Measurements from ENCODE around the gene MVB12B. TPM values are rescaled to one million over a fixed set of nuclear protein-coding genes. Genes with fewer than 3 reads are reported as not detected.

The MVB12B gene
- total RNA-seq, 1 donor from 2014 or later, result 0.26 TPM

DNA sequence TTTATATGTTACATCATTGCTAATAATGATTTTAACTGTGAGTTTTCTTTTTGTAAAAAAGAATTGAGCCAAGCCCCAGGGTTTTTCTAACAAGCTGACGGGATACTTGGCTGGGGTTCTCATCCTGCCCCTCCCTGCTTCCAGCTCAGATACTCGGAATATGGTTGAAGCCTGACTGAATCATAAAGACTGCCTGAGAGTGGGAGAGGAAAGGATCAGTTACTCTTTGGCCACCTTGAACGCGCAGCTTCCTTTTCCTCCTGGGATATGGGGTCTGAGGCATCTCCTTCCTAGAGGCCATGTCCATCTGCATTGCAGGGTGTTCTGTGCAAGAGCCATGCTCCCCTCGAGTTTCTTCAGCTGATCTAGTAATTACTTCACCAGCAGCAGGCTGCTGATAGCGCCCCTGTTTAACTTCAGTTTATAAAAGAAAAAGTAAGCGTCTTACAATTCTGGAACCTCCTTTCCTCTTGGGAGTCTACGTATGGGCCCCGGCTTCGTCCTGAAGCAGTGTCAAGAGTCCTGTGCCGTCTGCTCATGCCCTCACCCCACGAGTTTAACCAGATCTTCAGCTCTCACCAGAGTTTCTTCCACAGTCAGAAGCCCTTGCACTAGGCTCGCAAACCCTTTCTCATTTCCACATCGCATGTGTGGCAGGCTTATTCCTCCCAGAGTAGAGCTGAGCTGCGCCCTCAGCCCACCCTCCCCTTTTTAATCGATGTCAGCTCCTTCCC, 130.0 kb downstream of the MVB12B start:
- DNase-seq (ENCODE audit: low read depth), result no peak
- Histone ChIP-seq H3K4me3 (ENCODE audit: low read depth, low read length) (no peak overlapping the region), H3K36me3 (ENCODE audit: control insufficient read depth, insufficient read depth, low read length) (no peaks in the 10 kb centered on the region), H3K27me3 (ENCODE audit: control insufficient read depth, insufficient read depth, low read length) (no peaks in the 10 kb centered on the region)
- TF ChIP-seq, protein P1, sequence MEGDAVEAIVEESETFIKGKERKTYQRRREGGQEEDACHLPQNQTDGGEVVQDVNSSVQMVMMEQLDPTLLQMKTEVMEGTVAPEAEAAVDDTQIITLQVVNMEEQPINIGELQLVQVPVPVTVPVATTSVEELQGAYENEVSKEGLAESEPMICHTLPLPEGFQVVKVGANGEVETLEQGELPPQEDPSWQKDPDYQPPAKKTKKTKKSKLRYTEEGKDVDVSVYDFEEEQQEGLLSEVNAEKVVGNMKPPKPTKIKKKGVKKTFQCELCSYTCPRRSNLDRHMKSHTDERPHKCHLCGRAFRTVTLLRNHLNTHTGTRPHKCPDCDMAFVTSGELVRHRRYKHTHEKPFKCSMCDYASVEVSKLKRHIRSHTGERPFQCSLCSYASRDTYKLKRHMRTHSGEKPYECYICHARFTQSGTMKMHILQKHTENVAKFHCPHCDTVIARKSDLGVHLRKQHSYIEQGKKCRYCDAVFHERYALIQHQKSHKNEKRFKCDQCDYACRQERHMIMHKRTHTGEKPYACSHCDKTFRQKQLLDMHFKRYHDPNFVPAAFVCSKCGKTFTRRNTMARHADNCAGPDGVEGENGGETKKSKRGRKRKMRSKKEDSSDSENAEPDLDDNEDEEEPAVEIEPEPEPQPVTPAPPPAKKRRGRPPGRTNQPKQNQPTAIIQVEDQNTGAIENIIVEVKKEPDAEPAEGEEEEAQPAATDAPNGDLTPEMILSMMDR (IDR thresholded peaks at IDR 0.05; ENCODE audit: insufficient read depth, low read length, severe bottlenecking), result no peak
- FAIRE-seq, result no peak

DNA sequence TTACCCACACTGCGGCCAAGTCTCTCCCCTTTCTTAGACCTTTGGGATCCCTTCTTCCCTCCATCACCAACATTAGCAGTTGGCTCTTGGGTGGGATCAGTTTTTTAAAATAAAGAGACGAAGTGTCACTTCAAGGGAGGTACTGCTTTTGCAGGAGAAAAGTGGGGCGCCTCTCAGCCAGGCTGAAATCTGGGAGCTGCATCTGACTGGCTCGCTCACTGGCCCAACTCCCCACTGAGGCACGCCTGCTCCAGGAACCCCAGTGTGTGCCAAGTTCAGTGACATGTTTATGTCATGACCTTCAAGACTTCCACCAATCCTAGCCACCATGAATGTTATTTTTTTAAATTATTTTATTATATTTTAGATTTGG, 130.5 kb downstream of the MVB12B start:
- H3K36me3 ChIP-seq (ENCODE audit: control insufficient read depth, insufficient read depth, low read length), result no peaks in the 10 kb centered on the region
- no peak overlapping the region for H3K4me3 ChIP-seq (ENCODE audit: low read depth, low read length)
- TF ChIP-seq, protein P1 (IDR thresholded peaks at IDR 0.05; ENCODE audit: insufficient read depth, low read length, severe bottlenecking), result no peak
- H3K27me3 ChIP-seq (ENCODE audit: control insufficient read depth, insufficient read depth, low read length), result no peaks in the 10 kb centered on the region
- FAIRE-seq (no peak), DNase-seq (ENCODE audit: low read depth) (no peak)

DNA sequence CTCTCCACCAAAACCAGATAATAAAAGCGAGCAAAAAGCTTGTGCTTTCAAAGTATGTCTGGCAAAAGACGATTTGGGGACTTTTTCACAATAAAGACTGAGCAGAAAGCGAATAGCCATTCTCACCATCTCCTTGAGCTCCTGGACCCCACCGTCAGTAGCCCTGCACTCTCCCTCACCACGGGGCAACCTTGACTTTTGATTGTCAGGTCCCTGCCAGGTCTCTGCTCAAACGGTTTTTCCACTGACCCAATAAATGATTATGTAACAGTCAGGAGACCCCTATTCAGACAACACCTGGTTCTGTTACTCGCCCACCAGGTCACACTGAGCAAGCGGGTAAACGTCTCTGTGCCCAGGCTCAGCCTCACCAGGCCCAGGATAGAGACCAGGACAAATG, 131.3 kb downstream of the MVB12B start:
- FAIRE-seq (peak; percentile 7), DNase-seq (ENCODE audit: low read depth) (no peak)
- no peak overlapping the region for H3K4me3 ChIP-seq (ENCODE audit: low read depth, low read length)
- TF ChIP-seq, protein P1 (IDR thresholded peaks at IDR 0.05; ENCODE audit: insufficient read depth, low read length, severe bottlenecking), result no peak
- H3K36me3 ChIP-seq (ENCODE audit: control insufficient read depth, insufficient read depth, low read length), result no peaks in the 10 kb centered on the region
- H3K27me3 ChIP-seq (ENCODE audit: control insufficient read depth, insufficient read depth, low read length), result no peaks in the 10 kb centered on the region

DNA sequence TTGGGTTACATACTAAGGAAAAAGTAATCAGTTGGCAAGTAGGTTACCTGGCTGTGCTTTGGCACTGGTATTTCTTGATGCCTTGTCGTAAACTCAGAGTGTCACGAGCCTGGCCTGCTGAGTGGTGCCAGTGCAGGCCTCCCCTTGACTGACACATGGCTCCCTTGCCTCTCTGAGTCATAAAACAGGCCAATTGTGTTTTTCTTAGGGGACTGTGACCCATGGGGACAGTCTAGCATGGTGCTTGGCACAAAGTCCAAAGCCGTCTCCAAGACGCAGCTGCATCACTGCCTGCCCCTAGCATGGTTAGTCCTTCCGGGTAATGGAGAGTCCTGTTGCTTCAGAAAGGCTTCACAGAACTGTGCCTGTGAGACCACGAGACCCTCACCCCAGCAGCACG, 132.5 kb downstream of the MVB12B start:
- DNase-seq (ENCODE audit: low read depth), result no peak

DNA sequence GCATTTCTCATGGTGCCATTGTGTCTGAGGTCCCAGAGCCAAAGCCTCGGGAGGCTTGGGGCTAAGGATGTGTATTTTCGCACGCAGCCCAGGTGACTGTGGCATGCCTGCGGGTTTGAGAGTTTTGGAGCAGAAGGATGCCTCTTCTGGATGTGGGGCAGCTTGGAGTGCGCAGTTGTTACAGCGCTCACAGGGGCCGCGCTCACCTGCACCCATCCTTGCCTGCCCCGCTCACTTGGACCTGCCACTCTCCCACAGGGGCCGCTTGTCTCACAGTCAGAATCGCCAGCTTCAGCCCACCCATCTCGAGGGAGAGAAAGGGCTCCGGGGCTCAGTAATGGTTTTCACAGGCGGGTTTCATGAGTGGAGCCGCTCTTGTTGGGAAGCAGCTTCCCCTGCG, 132.9 kb downstream of the MVB12B start:
- DNase-seq (ENCODE audit: low read depth) (no peak), FAIRE-seq (no peak)
- TF ChIP-seq, protein P1 (IDR thresholded peaks at IDR 0.05; ENCODE audit: insufficient read depth, low read length, severe bottlenecking), result no peak
- Histone ChIP-seq H3K27me3 (ENCODE audit: control insufficient read depth, insufficient read depth, low read length) (no peaks in the 10 kb centered on the region), H3K4me3 (ENCODE audit: low read depth, low read length) (no peak overlapping the region), H3K36me3 (ENCODE audit: control insufficient read depth, insufficient read depth, low read length) (no peaks in the 10 kb centered on the region)

More for the DNA sequence above, 132.5 kb downstream of the MVB12B start:
- no peak overlapping the region for H3K4me3 ChIP-seq (ENCODE audit: low read depth, low read length)
- no peaks in the 10 kb centered on the region for H3K27me3 ChIP-seq (ENCODE audit: control insufficient read depth, insufficient read depth, low read length)
- FAIRE-seq, result no peak
- TF ChIP-seq, protein P1 (IDR thresholded peaks at IDR 0.05; ENCODE audit: insufficient read depth, low read length, severe bottlenecking), result no peak
- H3K36me3 ChIP-seq (ENCODE audit: control insufficient read depth, insufficient read depth, low read length), result no peaks in the 10 kb centered on the region

Data from bronchial epithelial cell (primary cell).